Islet of Langerhans (tissue), 1 donor: ENCODE results near the gene ACVR1.

Experiments
- FAIRE-seq: peaks from one replicate; lab custom pipeline; 2011; peaks lifted over from hg19 to GRCh38; lab: Jason Lieb, UNC

Gene ACVR1

GRCh38 chr2:157696036-157696435, 180.1 kb downstream of the ACVR1 start:
- no peak for FAIRE-seq

GRCh38 chr2:157692768-157693167, 183.4 kb downstream of the ACVR1 start:
- FAIRE-seq: no peak

DNA sequence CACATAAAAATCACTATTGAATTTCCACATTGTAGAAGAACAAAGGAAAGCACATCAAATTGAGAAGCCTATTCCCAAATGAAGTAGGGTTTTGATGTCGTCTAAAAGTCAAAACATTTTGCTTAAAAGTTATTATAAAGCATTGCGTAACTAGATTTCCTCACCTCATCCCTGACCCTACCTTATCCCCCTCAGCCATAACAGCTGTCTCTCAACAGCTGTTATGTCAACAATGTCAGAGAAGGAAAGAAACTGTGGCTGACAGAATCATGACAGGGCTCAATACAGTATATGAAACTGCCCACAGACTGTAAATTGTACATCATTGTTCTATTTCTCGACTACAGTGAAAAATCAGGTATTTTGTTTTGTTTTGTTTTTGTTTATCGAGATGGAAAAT, 184.4 kb downstream of the ACVR1 start:
- FAIRE-seq: no peak

DNA sequence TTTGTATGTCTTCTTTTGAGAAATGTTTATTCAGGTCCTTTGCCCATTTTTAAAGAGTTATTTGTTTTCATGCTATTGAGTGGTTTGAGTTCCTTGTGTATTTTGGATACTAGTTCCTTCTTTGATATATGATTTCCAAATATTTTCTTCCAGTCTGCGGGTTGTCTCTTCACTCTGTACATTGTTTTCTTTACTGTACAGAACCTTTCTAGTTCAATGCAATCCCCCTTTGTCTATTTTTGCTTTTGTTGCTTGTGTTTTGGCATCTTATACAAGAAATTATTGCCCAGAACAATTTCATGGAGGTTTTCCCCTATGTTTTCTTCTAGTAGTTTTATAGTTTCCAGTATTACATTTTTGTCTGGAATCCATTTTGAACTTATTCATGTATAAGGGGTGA, 185.0 kb downstream of the ACVR1 start:
- FAIRE-seq: no peak
